Keratinocyte (primary cell): ENCODE results near the gene ETV4.

Source experiments
- EZH2 ChIP-seq: IDR thresholded peaks from one replicate; pipeline ENCODE4 v1.6.1; 2012; ENCODE audit warnings: inconsistent platforms, mild to moderate bottlenecking, low read length, moderate library complexity
- TF ChIP-seq, protein P1 (sequence below), 3 experiments: IDR thresholded peaks in 1 of 3; conservative IDR thresholded peaks in 1 of 3; optimal IDR thresholded peaks in 1 of 3; 2 replicates in 2 of 3; 3 replicates in 1 of 3; pipeline versions ENCODE3 to v1.5.1; 2011; ENCODE audit warnings: low read length in 3 of 3, mild to moderate bottlenecking in 3 of 3, moderate library complexity in 2 of 3, control low read depth in 1 of 3, inconsistent platforms in 1 of 3; ENCODE audit not compliant: insufficient read depth in 2 of 3; ENCODE audit errors: extremely low read depth in 1 of 3

DNA sequence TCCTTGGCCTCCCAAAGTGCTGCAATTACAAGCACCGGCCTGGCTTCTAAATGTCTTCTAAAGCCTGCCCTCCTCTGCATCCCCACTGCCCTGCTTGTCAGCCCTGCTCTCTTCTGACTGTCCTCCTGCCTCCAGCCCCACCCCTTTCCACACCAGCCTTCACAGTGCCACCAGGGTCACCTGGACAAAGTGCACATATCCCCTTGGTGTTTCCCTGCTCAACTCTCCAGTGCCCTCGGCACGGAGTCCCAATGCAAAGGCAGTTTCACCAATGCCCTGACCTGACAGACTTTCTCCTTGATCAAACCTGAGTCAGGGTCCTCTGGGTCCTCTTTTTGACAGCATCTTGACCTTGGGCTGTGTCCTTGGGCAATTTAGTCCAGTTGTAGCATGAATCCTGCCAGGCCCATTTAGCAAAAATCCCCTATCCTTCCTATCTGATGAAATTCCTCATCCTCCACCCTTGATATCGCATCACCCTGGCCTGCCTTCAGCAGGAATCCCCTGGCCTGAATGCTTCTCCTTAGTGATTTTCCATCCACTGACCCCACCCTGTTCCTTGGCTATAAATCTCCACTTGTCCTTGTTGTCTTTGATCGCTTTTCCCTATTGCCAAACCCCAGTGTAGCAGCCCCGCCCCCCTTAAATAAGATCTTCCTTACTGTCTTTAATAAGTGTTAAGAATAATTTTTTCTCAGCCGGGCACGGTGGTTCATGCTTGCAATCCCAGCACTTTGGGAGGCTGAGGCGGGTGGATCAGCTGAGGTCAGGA is 42.7 kb upstream of the ETV4 start:
- TF ChIP-seq, protein P1, sequence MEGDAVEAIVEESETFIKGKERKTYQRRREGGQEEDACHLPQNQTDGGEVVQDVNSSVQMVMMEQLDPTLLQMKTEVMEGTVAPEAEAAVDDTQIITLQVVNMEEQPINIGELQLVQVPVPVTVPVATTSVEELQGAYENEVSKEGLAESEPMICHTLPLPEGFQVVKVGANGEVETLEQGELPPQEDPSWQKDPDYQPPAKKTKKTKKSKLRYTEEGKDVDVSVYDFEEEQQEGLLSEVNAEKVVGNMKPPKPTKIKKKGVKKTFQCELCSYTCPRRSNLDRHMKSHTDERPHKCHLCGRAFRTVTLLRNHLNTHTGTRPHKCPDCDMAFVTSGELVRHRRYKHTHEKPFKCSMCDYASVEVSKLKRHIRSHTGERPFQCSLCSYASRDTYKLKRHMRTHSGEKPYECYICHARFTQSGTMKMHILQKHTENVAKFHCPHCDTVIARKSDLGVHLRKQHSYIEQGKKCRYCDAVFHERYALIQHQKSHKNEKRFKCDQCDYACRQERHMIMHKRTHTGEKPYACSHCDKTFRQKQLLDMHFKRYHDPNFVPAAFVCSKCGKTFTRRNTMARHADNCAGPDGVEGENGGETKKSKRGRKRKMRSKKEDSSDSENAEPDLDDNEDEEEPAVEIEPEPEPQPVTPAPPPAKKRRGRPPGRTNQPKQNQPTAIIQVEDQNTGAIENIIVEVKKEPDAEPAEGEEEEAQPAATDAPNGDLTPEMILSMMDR (optimal IDR thresholded peaks at IDR 0.05 in 1 of 3, IDR thresholded peaks at IDR 0.05 in 1 of 3, conservative IDR thresholded peaks at IDR 0.05 in 1 of 3; ENCODE audit: extremely low read depth in 1 of 3, insufficient read depth in 2 of 3, low read length in 3 of 3): no peak
- no peak for TF ChIP-seq EZH2
